HEK293 (cell line): ENCODE results near the gene MRPL43.

Experiments
- BCL11A ChIP-seq: fragments of 450-650 bp; formaldehyde crosslinking; IDR thresholded peaks from 2 replicates; pipeline ENCODE4 v1.5.1; 2016; ENCODE audit warnings: low read depth, missing biosample characterization, missing genetic modification characterization
- BCL6B ChIP-seq: fragments of 450-650 bp; formaldehyde crosslinking; IDR thresholded peaks from 2 replicates; pipeline ENCODE4 v1.5.1; 2017; ENCODE audit warnings: missing biosample characterization, missing genetic modification characterization
- ELK4 ChIP-seq: IDR thresholded peaks from 2 replicates; pipeline ENCODE4 v1.6.1; 2011; ENCODE audit warnings: mild to moderate bottlenecking, low read depth, low read length, borderline replicate concordance
- GLIS2 ChIP-seq: fragments of 450-650 bp; formaldehyde crosslinking; IDR thresholded peaks from 2 replicates; pipeline ENCODE4 v1.5.1; 2016; ENCODE audit warnings: missing biosample characterization, missing genetic modification characterization
- MEIS1 ChIP-seq: sonication (generic); formaldehyde crosslinking; IDR thresholded peaks from 2 replicates; pipeline ENCODE4 v1.8.1; 2022; ENCODE audit warnings: missing genetic modification reagents, mild to moderate bottlenecking, borderline replicate concordance
- PRDM10 ChIP-seq: fragments of 450-650 bp; formaldehyde crosslinking; IDR thresholded peaks from 2 replicates; pipeline ENCODE4 v1.5.1; 2016; ENCODE audit warnings: missing biosample characterization, missing genetic modification characterization
- YY2 ChIP-seq: fragments of 450-650 bp; formaldehyde crosslinking; IDR thresholded peaks from 2 replicates; pipeline ENCODE4 v1.5.1; 2016; ENCODE audit warnings: missing biosample characterization, missing genetic modification characterization
- ZBTB48 ChIP-seq: fragments of 450-650 bp; formaldehyde crosslinking; IDR thresholded peaks from 2 replicates; pipeline ENCODE4 v1.5.1; 2016; ENCODE audit warnings: missing biosample characterization, missing genetic modification characterization
- ZNF132 ChIP-seq: fragments of 450-650 bp; formaldehyde crosslinking; IDR thresholded peaks from 2 replicates; pipeline ENCODE4 v1.5.1; 2017; ENCODE audit warnings: missing biosample characterization, missing genetic modification characterization, borderline replicate concordance
- ZNF146 ChIP-seq: fragments of 450-650 bp; formaldehyde crosslinking; IDR thresholded peaks from 2 replicates; pipeline ENCODE4 v1.5.1; 2016; ENCODE audit warnings: missing biosample characterization, missing genetic modification characterization
- ZNF211 ChIP-seq: fragments of 450-650 bp; formaldehyde crosslinking; IDR thresholded peaks from 2 replicates; pipeline ENCODE4 v1.5.1; 2016; ENCODE audit warnings: low read depth, missing biosample characterization, missing genetic modification characterization
- ZNF23 ChIP-seq: fragments of 450-650 bp; formaldehyde crosslinking; IDR thresholded peaks from 2 replicates; pipeline ENCODE4 v1.5.1; 2016; ENCODE audit warnings: missing biosample characterization, missing genetic modification characterization, borderline replicate concordance
- ZNF362 ChIP-seq: fragments of 450-650 bp; formaldehyde crosslinking; IDR thresholded peaks from 2 replicates; pipeline ENCODE4 v1.5.1; 2016; ENCODE audit warnings: missing biosample characterization, missing genetic modification characterization
- ZNF404 ChIP-seq: fragments of 450-650 bp; formaldehyde crosslinking; IDR thresholded peaks from 2 replicates; pipeline ENCODE4 v1.5.1; 2017; ENCODE audit warnings: missing biosample characterization, missing genetic modification characterization
- ZNF48 ChIP-seq: fragments of 450-650 bp; formaldehyde crosslinking; IDR thresholded peaks from 2 replicates; pipeline ENCODE4 v1.5.1; 2016; ENCODE audit warnings: missing biosample characterization, missing genetic modification characterization
- ZNF530 ChIP-seq: fragments of 450-650 bp; formaldehyde crosslinking; IDR thresholded peaks from 2 replicates; pipeline ENCODE4 v1.5.1; 2016; ENCODE audit warnings: low read depth, missing biosample characterization, missing genetic modification characterization
- ZNF555 ChIP-seq: fragments of 450-650 bp; formaldehyde crosslinking; conservative IDR thresholded peaks from 2 replicates; pipeline ENCODE4 v1.5.1; 2017; ENCODE audit warnings: missing biosample characterization, mild to moderate bottlenecking, missing genetic modification characterization, inconsistent platforms
- ZNF561 ChIP-seq: fragments of 450-650 bp; IDR thresholded peaks from 2 replicates; pipeline ENCODE4 v1.5.1; 2018; ENCODE audit warnings: missing biosample characterization, missing genetic modification characterization, borderline replicate concordance
- ZNF639 ChIP-seq: fragments of 450-650 bp; formaldehyde crosslinking; IDR thresholded peaks from 2 replicates; pipeline ENCODE4 v1.5.1; 2016; ENCODE audit warnings: missing biosample characterization, missing genetic modification characterization
- ZNF660 ChIP-seq: fragments of 450-650 bp; IDR thresholded peaks from 2 replicates; pipeline ENCODE4 v1.5.1; 2018; ENCODE audit warnings: missing biosample characterization, mild to moderate bottlenecking, missing genetic modification characterization
- ZNF747 ChIP-seq: fragments of 450-650 bp; formaldehyde crosslinking; IDR thresholded peaks from 2 replicates; pipeline ENCODE4 v1.5.1; 2016; ENCODE audit warnings: missing biosample characterization, missing genetic modification characterization
- ZNF785 ChIP-seq: fragments of 450-650 bp; formaldehyde crosslinking; IDR thresholded peaks from 2 replicates; pipeline ENCODE4 v1.5.1; 2016; ENCODE audit warnings: missing biosample characterization, missing genetic modification characterization
- TF ChIP-seq, protein P1 (sequence below): fragments of 450-650 bp; formaldehyde crosslinking; IDR thresholded peaks from 2 replicates; pipeline ENCODE4 v1.5.1; 2016; ENCODE audit warnings: missing biosample characterization, missing genetic modification characterization
- TF ChIP-seq, protein P2 (sequence below): fragments of 450-650 bp; formaldehyde crosslinking; conservative IDR thresholded peaks from 2 replicates; pipeline ENCODE4 v1.5.1; 2016; ENCODE audit warnings: low read depth, missing biosample characterization, missing genetic modification characterization

Gene MRPL43

GRCh38 chr10:100997360-100998182, 10.3 kb upstream of the MRPL43 start (continued):
- TF ChIP-seq ZNF555 (tag by site-specific recombination) (no peak), YY2 (peak; percentile 41; the same call in 1 of the 2 replicates), PRDM10 (tag by site-specific recombination) (peak; percentile 85), ZNF23 (tag by site-specific recombination) (no peak), MEIS1 (CRISPR knock-in tag) (no peak), ZNF747 (tag by site-specific recombination) (no peak), ZNF404 (tag by site-specific recombination) (no peak), ZNF530 (tag by site-specific recombination) (no peak), BCL11A (0 out of 2 replicates have a peak, but pooled peaks have one; percentile 18), ZNF132 (tag by site-specific recombination) (no peak), BCL6B (no peak), ZNF362 (no peak), ZNF639 (tag by site-specific recombination) (peak; percentile 78), ZNF785 (tag by site-specific recombination) (no peak), ZNF660 (0 out of 2 replicates have a peak, but pooled peaks have one; percentile 23), ZBTB48 (tag by site-specific recombination) (no peak; the same call in 1 of the 2 replicates), ELK4 (no peak), ZNF561 (tag by site-specific recombination) (peak; percentile 70), ZNF48 (tag by site-specific recombination) (no peak), ZNF146 (no peak), ZNF211 (tag by site-specific recombination) (no peak), GLIS2 (tag by site-specific recombination) (peak; percentile 95)
- TF ChIP-seq, protein P1, sequence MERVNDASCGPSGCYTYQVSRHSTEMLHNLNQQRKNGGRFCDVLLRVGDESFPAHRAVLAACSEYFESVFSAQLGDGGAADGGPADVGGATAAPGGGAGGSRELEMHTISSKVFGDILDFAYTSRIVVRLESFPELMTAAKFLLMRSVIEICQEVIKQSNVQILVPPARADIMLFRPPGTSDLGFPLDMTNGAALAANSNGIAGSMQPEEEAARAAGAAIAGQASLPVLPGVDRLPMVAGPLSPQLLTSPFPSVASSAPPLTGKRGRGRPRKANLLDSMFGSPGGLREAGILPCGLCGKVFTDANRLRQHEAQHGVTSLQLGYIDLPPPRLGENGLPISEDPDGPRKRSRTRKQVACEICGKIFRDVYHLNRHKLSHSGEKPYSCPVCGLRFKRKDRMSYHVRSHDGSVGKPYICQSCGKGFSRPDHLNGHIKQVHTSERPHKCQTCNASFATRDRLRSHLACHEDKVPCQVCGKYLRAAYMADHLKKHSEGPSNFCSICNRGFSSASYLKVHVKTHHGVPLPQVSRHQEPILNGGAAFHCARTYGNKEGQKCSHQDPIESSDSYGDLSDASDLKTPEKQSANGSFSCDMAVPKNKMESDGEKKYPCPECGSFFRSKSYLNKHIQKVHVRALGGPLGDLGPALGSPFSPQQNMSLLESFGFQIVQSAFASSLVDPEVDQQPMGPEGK, result peak; percentile 21; the same call in 1 of the 2 replicates
- TF ChIP-seq, protein P2, sequence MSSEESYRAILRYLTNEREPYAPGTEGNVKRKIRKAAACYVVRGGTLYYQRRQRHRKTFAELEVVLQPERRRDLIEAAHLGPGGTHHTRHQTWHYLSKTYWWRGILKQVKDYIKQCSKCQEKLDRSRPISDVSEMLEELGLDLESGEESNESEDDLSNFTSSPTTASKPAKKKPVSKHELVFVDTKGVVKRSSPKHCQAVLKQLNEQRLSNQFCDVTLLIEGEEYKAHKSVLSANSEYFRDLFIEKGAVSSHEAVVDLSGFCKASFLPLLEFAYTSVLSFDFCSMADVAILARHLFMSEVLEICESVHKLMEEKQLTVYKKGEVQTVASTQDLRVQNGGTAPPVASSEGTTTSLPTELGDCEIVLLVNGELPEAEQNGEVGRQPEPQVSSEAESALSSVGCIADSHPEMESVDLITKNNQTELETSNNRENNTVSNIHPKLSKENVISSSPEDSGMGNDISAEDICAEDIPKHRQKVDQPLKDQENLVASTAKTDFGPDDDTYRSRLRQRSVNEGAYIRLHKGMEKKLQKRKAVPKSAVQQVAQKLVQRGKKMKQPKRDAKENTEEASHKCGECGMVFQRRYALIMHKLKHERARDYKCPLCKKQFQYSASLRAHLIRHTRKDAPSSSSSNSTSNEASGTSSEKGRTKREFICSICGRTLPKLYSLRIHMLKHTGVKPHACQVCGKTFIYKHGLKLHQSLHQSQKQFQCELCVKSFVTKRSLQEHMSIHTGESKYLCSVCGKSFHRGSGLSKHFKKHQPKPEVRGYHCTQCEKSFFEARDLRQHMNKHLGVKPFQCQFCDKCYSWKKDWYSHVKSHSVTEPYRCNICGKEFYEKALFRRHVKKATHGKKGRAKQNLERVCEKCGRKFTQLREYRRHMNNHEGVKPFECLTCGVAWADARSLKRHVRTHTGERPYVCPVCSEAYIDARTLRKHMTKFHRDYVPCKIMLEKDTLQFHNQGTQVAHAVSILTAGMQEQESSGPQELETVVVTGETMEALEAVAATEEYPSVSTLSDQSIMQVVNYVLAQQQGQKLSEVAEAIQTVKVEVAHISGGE, result peak; percentile 69
